DMS114 treated with DMSO at 0.1 percent for 48 hours (cell line): Measurements from ENCODE around the gene PLCG2.
"Not testable (repeated sequence)": the region's sequence is repeated elsewhere in the genome, so short reads cannot be mapped to it uniquely, and the experiment has no call there.

Source experiments
- DNase-seq: peaks from one replicate; lab custom pipeline; 2025; ENCODE audit not compliant: unreplicated experiment; lab: John Stamatoyannopoulos, UW

Gene PLCG2

DNA sequence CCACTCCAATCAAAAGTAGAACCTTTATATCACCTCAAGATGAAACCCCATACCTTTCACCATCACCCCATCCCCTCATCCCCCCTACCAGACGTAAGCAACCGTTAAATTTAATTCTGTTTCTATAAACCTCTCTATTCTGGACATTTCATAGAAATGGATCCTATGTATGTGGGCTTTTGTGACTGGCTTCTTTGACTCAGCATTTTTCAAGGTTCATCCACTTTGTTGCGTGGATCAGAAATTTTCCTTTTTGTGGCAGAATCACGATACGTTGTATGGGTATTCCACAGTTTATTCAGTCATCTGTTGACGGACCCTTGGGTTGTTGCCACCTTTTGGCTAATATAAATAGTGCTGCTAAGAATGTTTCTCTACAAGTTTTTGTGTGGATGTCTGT lies 8.6 kb downstream of the PLCG2 start:
- no peak for DNase-seq

DNA sequence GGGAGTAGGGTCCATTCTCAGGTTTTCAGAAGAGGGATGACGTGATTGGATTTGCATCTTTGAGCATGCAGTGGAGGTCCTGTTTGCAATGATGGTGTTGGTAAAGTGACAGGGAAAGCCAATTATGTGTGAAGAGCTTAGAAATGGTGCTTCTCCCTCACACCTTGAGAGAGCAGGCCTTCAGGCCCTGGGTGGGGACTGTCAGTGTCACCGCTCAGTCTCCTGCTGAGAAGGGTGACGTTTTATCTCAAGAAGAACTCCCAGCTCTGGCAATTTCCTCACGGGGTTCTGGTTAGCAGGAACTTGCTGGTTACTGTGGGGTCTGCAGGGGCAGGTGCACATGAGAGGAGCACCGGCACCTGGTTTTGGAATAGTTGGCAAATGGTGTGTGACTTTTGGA lies 11.2 kb downstream of the PLCG2 start:
- no peak for DNase-seq

DNA sequence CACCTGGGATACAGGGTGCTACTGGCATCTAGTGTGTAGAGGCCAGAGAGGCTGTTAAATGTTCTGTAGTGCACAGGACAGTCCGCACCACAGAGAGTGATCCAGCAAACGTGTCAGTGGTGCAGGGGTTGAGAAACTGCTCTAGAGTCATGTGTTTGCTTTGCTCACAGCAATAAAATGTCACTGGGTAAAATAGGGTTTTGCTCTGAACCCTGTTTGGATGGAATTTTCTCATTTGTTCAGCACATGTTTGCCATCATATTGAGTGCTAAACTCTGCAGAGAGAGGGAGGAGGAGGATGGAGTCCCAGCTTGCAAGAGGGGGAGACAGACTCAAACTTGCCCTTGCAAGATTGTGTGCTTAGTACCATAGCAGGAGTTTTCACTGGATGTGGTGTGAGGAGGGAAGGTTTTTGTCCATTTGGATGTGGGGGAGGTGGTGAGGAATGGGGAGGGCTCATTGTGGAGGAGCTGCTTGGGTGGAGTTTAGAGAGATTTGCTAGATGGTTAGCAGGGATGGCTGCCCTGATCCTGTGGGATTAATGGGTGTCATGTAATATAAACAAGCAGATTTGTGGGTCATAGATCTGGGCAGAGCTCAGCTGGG lies 11.8 kb downstream of the PLCG2 start:
- DNase-seq, result no peak

DNA sequence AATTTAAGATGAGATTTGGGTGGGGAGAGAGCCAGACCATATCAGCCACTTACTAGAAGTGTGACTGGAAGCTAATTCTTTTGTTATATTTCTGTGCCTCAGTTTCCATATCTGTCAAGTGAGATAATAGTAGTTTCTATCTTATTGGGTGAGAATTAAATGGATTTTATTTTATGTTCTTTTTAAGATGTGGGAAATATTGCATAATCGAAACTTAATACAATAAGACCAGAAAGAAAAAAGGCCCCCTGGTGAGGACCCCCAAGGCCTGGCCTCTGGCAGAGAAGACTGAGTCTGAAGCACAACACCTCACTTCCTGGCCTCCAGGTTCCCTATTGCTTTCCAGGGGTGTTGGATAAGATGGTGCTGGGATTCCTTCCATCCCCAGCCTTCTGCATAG lies 13.7 kb downstream of the PLCG2 start:
- DNase-seq, result no peak

DNA sequence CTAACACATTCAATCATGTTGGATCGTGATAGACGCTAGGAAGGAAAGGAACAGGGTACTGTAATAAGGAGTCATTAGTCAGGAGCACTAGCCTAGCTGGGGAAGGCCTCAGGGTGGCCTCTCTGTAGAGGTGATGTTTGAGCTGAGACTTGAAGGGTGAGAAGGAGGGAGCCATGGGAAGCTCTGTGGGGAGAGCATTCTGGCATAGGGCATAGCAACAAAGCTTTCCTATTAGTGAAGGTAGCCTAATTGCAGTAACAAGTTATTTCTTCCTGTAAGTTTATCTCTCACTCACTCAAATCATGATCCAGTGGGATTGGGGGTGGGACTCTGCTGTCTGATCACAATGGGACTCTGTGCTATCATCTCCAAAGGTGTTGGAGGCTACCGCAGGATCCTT lies 16.1 kb downstream of the PLCG2 start:
- DNase-seq, result no peak

DNA sequence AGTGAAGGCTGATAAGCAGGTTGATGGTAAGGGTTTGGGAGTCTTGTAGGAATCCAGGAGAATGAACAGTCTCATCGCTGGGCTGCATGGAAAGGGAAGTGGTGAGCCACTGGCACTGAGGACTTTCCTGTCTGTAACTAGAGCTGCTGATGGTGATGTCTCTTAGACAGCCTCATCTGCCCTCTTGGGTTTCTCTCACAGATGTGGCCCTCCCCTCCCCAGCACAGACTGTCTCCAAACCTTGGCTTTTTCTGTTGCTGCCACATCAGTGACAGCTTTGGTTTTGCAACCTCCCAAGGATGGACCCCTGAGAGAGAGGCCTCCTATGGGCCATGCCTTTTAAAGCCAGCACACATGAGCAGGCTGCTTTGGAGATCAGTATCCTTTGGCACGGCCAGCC lies 16.9 kb downstream of the PLCG2 start:
- no peak for DNase-seq

DNA sequence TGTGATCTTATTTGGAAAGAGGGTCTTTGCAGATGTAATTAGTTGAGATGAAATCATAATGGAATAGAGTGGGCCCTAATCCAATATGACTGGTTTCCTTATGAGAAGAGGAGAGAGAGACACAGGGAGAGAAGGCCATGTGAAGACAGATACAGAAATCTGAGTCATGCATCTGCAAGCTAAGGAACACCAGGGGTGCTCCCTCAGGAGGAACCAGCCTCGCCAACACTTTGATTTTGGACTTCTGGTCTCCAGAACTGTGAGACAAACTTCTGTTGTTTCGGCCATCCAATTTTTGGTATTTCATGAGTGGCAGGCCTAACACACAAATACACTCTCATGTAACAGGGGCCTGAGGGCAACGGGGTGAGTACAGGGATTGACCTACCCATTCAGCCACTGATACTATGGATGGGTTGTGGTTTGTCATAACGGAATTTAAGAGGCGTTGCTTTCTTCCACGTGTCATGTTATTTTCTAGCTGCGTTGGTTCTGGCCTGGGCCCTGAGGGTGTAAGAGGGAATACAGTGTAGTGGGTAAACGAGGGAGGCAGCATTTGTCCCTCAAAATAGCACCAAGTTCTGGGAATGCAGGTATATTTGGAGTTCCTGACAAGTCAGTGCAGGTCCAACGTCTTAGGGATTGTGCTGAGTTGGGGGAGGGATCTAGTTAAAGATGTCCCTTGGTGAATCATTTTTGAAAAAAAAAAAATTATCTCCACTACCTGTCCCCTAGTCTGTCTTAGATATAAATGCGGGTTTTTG lies 17.7 kb downstream of the PLCG2 start:
- DNase-seq, result no peak

DNA sequence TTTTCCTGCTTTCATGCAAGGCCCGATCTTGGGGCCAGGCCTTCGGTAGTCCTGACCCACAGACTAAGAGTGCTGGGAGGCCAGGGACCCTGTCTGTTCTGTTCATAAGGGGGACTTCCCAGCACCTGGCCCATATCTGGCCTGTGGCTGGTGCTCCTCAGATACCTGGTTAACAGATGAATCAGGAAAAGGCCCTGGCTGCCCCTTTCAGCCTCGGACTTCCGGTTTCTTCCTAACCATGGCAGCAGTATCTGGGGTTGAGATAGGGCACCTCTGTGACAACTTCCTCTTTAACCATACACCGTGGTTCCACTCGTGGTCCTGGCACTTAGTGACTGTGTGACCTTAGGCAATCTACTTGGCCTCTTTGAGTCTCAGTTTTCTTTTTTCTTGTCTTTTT lies 18.4 kb downstream of the PLCG2 start:
- DNase-seq, result no peak

DNA sequence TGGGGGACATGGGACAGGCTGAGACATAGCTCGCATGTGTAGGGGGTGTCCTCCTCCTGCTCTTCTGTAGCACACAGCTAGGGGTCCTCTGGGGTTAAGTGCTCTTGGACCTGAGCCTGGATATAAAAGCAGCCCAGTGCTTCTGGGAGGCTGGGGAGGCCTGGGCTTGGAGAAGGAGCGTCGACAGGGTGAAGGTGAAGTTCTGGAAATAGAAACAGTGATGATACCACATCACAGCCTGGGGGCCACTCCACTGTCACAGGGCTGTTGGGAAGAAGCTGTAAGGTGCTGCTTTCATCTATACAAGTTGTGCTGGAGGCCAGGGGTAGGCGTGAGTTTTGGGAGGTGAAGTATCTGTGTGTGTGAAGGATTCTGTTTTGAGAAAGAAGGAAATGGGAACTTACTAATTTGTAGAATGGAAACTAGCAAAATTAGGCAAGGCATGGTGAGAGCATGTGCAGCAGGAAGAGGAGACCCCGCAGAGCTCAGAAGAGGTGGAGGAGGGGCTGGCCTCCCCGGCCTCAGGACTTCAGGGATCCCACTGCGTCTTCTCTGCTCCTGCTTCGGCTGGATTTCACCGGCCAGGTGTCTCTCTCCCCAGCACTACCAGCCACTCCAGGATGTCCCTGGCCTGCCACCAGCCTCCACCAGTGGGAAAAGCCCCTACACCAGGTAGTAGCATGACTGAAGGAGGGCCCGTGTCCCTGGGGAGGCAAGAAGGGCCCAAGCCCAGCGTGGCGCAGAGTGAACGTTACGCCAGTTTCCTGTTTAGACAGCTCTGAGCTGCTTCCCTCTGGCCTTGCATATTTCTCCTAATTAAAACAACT lies 19.4 kb downstream of the PLCG2 start:
- DNase-seq, result no peak

DNA sequence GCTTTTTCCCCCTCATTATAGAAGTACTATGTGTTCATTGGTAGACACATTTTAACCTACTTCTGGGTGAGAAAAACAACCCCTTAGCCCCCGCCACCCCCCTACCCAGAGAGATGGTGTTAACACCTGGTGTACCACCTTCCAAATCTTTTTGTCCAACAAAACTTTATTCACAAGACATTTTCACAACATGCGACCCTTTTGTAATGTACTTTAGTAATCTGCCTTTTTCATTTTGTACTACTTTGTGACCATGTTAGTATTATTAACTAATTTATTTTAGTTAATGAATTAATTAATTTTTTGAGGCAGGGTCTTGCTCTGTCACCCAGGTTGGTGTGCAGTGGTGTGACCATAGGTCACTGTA lies 20.0 kb downstream of the PLCG2 start:
- DNase-seq, result no peak

DNA sequence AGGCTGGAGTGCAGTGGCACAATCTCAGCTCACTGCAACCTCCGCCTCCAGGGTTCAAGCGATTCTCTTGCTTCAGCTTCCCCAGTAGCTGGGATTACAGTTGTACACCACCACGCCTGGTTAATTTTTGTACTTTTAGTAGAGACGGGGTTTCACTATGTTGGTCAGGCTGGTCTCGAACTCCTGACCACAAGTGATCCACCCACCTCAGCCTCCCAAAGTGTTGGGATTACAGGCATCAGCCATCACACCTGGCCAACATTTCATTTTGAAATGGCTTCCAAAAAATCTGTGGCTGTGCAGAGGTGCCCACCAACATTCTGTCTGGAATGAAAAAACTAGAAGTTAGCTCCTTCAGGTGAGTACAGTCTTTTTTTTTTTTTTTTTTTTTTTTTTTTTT lies 22.6 kb downstream of the PLCG2 start:
- not testable (repeated sequence) for DNase-seq

DNA sequence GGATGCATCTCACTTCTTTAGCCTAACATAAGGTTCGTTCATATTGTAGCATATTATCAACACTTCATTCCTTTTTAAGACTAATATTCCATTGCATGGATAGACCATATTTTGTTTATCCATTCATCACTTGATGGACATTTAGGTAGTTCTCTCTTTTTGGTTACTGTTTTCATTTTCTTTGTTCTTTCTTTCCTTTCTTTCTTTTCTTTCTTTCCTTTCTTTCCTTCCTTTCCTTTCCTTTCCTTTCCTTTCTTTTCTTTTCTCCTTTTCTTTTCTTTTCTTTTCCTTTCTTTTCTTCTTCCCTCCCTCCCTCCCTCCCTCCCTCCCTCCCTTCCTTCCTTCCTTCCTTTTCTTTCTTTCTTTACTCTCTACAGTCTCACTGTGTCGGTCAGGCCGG lies 24.2 kb downstream of the PLCG2 start:
- no peak for DNase-seq

DNA sequence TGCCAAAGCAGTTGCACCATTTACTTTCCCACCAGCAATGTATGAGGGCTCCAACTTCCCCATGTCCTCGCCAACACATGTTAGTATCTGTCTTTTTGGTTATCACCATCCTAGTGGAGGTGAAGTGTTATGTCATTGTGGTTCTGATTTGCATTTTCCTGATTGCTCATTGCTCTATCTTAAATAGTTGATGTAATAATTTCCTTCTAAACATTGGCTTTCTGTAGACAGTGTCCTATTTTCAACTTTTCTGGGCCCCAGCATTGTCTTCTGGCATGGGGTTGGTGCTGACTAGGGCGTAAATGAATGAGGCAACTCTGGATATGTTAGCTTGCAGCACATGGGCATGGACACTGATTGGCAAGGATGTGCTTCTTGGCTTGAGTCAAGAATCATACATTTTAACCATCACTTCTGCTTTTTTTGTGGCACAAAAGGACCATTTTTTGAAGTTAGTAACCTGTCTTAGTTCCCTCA lies 25.1 kb downstream of the PLCG2 start:
- DNase-seq, result no peak

DNA sequence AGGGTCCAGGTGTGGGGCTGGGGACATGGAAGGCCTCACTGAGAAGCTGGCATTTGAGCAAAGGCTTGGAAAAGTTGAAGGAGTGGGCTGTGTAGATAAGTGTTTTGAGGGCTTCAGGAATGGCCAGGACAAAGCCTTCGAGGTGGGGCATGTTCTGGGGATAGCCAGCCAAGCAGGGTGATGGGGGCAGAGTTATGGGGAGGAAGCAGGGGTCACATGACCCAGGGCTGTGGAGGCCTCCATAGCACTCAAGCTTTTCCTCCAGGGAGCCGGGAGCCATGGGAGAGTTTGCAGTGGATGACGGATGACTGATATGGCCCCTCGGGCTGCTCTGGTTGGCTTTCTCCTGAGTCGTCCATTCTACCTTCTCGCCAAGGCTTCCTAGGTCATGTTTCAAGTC lies 27.6 kb downstream of the PLCG2 start:
- DNase-seq, result no peak

DNA sequence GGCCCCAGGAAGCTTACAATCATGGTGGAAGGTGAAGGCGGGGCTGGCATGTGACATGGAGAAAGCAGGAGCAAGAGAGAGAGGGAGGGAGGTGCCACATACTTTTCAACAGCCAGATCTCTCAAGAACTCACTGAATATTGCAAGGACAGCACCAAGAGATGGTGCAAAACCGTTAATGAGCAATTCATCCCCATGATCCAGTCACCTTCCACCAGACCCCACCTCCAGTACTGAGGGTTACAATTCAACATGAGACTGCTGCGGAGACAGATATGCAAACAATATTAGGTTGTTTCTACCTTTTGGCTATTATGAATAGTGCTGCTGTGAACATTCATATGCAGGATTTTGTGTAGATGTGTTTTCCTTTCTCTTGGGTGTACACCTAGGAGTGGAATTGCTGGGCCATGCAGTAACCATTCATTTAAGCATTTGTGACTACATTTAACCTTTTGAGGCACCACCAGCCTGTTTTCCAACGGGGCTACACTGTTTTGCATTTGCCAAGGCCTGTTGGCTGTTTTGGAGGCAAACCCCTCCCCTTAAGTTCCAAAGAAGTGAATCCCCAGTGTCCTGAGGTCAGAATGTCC lies 28.8 kb downstream of the PLCG2 start:
- no peak for DNase-seq

DNA sequence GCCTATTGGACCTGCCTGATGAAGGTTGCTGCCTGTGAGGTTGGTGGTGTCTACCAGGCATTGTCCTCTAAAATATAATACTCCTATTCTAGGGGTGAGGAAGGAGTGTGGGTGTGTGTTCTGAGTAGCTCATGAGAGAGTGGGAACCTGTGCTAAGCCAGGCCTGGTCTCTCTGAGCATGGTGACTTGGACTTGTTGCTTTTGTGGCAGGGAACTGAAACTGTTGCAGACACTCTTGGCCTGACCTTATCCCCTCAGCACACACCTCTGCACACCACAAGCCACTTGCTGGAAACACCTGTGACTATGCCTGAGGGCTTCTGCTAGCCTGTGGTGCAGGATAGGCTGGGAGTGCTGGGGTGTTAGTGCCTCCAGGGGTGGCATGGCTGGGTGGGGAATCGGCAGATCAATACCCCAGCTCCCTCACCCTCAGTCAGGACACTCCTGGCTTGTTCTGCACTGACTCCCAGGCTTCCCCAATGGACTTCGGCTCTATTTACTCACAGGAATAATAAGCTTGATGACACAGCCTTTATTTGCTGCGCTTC lies 29.9 kb downstream of the PLCG2 start:
- DNase-seq, result no peak

DNA sequence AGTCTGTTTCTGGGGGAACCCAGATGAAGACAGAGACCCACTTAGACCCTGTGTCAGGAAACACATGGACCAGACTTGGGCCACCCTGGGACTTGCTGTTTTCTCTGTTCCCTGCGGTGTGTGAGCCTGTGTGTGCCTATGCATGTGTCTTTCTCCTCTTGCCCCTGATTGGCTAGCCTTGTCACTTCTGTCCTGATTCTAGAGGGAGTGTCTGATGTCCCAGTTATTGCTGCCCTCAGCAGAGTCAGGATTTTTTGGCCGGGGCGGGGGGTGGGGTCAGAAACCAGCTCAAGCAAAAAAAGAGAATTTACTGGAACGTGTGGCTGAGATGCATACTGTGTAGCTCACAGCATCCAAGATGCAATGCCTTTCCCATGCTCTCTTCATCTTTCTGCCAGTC lies 30.5 kb downstream of the PLCG2 start:
- no peak for DNase-seq

DNA sequence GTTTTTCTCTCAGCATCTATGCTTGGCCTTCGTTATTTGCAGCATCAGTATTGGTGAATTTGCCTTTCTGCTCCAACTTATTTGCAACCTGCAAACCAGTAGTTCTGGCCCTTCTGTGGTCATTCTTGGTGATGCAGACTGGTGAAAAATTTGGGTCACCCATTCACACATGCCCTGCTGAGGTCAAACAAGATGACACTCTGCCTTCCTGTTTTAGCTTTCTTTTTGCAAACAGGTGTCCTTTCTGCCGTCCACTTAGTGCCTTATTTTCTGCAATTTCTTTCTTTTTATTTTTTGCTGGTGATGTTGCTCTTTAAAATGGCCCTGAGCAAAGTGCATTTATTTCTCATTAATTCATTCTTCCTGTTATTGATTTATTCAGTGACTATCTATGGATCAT lies 31.3 kb downstream of the PLCG2 start:
- DNase-seq, result no peak

DNA sequence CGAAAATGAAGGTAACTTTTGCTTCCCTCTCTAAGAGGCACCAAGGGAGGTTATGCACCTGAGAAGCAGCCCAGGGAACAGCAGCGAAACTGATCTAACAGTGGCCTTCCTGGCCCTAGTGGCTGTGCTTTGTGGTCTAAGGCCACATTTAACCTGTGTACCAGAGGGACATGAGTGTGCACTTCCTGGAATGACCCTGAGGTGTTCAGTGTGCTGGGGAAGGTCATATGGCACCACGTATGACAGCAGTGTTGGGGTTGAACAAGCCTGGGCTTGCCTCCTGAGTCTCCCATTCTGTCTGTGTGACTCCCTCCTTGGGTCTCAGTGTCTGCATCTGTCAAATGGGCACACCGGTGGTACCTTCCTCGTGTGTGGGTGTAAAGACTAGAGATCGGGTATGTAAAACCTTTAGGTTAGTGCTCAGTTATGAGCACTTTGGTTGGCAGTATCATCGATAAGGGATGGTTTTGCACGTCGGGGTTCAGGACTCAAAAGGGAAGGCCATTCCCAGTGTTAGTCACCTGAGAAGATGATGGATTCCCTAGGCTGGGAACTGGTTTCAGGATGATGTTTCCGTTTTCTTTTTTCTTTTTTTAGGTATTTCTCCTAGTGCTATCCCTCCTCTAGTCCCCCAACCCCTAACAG lies 31.9 kb downstream of the PLCG2 start:
- no peak for DNase-seq

DNA sequence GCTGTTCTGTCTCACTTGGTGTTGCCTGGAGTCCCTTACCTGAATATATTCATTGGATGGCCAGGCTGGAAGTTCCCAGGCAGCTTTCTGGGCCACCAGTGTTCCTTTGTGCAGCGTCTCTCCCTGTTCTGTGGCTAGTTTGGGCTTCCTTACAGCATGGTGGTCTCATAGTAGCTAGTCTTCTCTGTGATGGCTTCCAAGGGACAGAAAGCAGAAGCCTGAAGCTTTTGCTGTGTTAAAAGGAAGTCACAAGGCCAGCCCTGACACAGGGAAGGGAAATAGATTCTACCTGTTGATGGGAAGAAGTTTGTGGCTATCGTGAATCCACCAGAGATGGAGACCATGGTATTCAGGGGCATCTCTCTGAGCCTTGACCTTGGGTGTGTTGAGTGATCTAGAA lies 34.6 kb downstream of the PLCG2 start:
- DNase-seq, result no peak
